Choroid plexus epithelial cell (primary cell): ENCODE data around the gene TOPBP1.

Experiments
- DNase-seq: peaks from one replicate; pipeline ENCODE4 v3.0.0-alpha.2; 2010; ENCODE audit warnings: low read depth
- H3K4me3 ChIP-seq: 2 replicates; pipeline ENCODE4 v1.5.1; 2011; ENCODE audit warnings: low read depth, mild to moderate bottlenecking, control low read depth, low read length, moderate library complexity
- CTCF ChIP-seq: conservative IDR thresholded peaks from 2 replicates; pipeline ENCODE4 v1.5.1; 2011; ENCODE audit warnings: low read depth, mild to moderate bottlenecking, control low read depth, inconsistent platforms, low read length, moderate library complexity

Gene TOPBP1

DNA sequence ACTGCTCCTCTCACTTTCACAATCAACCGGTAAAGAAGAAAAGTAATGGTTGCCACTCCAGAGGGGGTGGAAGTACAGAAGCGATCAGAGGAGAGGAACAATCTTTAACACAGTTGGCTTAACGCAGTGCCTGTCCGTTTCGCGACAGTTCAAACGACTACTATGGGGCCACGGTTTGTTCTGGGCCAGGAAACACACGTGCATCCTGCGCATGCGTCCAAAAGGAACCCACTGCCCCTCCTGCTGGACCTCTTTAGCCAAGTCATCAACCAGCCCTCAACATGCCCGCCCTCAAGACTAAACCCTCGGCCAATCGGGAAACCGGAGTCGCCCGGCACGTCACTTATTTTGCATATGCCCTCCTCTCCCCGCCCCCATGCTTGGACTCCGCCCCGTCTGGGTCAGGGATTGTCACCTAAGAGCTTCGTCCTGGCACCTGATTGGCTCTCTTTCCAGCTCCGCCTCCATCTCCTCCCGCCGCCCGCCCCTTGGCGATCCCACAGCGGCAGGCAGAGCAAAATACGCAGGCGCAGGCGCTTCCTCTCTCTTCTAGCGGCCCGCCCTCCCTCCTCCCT is 88.6 kb downstream of the TOPBP1 start:
- peak; percentile 42 for TF ChIP-seq CTCF
- peak; percentile 100 for DNase-seq
- H3K4me3 ChIP-seq: peak overlapping the region; percentile 81

DNA sequence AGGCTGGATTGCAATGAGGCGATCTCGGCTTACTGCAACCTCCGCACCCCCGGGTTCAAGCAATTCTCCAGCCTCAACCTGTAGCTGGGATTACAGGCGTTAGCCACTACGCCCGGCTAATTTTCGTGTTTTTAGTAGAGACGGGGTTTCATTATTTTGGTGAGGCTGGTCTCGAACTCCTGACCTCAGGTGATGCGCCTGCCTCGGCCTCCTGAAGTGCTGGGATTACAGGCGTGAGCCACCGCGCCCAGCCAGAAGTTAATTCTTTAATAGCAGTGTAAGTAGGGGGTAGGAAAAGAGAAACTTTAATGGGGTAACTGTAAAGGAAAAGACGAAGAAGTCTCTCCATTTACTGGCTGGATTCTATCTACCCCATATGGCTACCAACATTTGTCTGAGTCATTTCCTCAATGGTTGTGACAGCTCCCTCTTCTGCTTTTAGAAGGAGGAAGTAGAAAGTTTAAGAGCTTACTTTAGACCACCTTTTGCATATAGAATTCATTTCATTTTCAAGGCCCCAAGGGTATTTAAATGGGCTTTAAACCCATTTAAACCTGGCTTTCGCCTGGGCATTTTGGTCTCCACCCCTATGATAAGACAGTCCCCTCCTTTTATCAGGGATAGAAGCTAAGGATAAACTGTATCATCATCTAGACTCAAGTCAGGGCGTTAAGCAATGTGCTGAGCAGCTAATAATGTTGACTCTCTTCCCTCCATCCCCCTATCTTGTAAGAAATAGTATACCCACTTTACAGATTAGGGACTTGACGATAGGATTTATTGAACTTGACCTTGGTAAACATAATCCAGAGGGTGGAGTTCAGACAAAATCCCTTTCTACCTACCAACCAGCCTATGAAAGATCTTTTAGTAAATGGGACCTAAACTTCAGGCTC is 89.3 kb downstream of the TOPBP1 start:
- peak overlapping the region; percentile 47 for H3K4me3 ChIP-seq
- TF ChIP-seq CTCF: no peak
- DNase-seq: no peak

- no peak overlapping the region for H3K4me3 ChIP-seq
- DNase-seq: peak; percentile 51
- TF ChIP-seq CTCF: no peak
Observed at GRCh38 chr3:133570937-133571320, 90.8 kb downstream of the TOPBP1 start.

GRCh38 chr3:133570139-133570936 is 91.4 kb downstream of the TOPBP1 start:
- no peak overlapping the region for H3K4me3 ChIP-seq
- peak; percentile 90 for DNase-seq
- TF ChIP-seq CTCF: no peak

GRCh38 chr3:133568294-133569014 is 93.3 kb downstream of the TOPBP1 start:
- no peak for TF ChIP-seq CTCF
- H3K4me3 ChIP-seq: no peak overlapping the region
- peak; percentile 69 for DNase-seq

DNA sequence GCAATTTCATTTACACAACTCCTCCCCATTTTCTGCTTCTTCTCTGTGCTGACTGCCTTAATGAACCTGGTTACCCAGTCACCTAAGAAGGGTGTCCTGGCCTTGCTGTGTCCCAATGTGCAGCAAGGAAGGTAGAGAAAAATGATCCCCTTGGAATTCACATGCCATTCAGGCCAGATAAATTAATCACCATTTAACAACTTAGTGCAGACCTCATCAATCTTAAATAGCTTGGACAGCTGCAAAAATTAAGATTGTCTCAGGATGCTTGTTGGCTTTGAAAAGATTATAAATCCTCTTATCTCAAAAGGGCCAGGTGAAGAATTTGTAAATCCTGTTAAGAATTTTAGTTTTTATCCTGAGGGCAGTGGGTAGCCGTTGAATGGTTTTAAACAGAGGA is 97.9 kb downstream of the TOPBP1 start:
- H3K4me3 ChIP-seq: no peak overlapping the region
- DNase-seq: no peak
- no peak for TF ChIP-seq CTCF
